DLD1 (cell line): Measurements from ENCODE around the gene TRIM41.
"Not testable (repeated sequence)": the region's sequence is repeated elsewhere in the genome, so short reads cannot be mapped to it uniquely, and the experiment has no call there.

Experiments
- in situ Hi-C: cut with HindIII; loops from 2 replicates; pipeline ENCODE4 v1.10.0; 2017; ENCODE audit warnings: low sequenced_read_pairs

The TRIM41 gene

DNA sequence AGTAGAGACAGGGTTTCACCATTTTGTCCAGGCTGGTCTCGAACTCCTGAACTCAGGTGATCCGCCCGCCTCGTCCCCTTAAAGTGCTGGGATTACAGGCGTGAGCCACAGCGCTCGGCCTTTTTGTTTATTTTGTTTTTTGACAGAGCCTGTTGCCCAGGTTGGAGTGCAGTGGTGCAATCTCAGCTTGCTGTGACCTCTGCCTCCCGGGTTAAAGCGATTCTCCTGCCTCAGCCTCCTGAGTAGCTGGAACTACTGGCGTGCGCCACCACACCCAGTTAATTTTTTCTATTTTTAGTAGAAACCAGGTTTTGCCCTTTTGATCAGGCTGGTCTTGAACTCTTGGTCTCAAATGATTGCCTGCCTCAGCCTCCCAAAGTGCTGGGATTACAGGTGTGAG lies 12.9 kb upstream of the TRIM41 start:
- in situ Hi-C loops = not testable (repeated sequence)

DNA sequence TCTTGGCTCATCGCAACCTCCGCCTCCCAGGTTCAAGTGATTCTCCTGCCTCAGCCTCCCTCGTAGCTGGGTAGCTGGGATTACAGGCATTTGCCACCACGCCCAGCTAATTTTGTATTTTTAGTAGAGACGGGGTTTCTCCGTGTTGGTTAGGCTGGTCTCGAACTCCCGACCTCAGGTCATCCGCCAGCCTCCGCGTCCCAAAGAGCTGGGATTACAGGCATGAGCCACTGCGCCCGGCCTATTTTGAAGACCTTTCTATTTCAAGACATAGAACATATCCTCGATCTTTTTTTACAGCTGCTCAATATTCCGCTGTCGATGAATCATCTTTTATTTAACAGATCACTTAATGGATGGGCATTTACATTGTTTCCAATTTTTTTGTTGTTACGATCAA lies 12.4 kb upstream of the TRIM41 start:
- in situ Hi-C loops = not testable (repeated sequence)

DNA sequence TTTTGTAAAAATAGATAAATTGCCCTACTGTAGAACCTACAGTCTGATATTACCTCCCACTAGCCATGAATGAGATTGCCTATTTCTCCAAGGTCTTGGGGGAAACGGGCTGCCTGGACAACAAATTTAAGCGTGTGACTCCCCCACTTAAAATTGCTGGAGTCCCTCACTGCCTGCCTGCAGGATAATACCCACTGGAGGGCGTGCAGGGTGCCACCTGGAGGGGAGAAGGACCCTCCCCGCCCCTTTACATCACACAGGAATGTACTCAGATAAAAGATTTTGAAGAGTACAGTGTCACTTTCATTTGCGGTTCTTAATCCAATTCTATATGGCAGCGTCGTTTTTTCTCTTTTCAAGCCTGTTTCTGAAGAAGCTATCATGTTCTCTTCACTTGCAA lies 11.9 kb upstream of the TRIM41 start:
- in situ Hi-C loops = no loop called here

- in situ Hi-C loops = no loop called here
Observed at GRCh38 chr5:181212080-181212479, 11.0 kb upstream of the TRIM41 start.

DNA sequence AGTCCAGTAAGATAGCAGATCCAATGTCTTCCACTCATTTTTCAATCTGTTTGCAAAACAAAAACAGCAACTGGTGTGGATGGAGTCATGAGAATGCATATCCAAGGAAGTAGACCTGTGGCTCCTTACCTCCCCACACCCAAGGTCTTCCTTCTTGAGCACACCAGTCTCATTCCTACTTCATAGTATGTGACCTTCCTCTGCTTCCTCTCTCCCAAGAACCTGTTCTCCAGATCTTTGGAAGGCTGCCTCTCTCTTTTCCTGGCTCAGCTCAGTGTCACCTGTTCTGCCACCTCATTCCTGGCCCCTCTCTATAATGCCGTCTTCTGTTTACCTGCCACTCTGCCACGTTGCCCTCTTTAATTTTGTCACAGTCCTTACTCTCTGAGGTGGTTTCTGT lies 10.1 kb upstream of the TRIM41 start:
- in situ Hi-C loops = no loop called here

GRCh38 chr5:181214249-181214648 lies 8.8 kb upstream of the TRIM41 start:
- in situ Hi-C loops = not testable (repeated sequence)

- in situ Hi-C loops = no loop called here
Observed at GRCh38 chr5:181215997-181216989, 6.8 kb upstream of the TRIM41 start.

DNA sequence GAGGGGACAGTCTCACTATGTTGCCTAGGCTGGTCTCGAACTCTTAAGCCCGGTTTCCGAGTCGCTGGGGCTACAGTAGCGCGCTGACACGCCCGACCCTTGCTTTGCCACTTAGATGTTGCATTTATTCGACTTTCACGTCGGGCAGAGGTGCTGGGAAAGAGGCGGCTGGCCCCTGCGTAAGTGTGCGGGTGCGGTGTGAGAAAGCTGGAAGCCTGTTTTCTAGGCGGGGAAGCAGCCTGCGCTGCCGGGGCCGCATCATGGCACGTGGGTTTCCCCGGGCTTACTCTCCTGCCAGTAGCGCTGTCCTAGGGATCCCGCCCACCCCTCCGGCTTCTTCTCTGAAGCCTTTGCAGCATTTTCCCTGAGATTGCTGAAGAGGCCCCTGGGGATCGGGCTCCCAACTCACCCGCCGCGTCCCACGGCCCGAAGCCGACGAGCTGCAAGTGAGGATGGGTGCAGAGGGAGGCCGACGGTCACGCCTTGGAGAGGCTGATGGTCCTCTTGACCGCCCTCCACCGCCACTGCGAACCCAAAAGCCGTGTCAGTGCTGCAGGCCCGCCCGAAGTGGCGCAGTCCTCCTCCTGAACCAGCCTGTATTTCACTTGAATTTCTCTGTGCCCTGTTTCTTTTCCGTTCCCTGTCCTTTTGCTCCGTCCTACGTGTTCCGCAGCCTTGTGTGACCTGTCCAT lies 5.8 kb upstream of the TRIM41 start:
- in situ Hi-C loops = no loop called here

DNA sequence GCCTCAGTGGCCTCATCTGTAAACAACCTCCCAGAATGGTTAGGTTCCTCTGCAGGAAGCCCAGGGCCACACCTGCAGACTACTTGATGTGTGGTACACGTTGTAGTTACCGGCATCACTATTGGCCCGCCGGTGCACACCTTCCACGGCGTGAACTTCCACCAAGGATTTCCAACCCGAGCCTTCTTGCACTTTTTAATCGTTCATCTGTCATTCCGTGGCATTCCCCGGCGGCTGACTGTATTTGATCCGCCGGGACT lies 5.3 kb upstream of the TRIM41 start:
- in situ Hi-C loops = no loop called here

DNA sequence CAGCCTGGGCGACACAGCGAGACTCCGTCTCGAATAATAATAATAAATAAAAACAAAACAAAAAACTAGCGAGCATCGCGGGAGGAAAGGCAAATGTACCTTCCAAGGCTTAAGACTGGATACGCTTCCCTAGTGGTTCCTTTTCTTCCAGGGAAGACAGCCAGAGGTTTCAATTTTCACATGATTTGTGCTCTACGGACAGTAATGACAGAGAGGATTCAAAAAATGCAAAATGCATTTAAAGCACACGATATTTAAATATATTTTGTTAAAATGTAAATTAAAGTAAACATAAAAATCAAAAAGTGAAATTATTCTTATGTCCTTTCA lies 4.3 kb upstream of the TRIM41 start:
- in situ Hi-C loops = no loop called here

DNA sequence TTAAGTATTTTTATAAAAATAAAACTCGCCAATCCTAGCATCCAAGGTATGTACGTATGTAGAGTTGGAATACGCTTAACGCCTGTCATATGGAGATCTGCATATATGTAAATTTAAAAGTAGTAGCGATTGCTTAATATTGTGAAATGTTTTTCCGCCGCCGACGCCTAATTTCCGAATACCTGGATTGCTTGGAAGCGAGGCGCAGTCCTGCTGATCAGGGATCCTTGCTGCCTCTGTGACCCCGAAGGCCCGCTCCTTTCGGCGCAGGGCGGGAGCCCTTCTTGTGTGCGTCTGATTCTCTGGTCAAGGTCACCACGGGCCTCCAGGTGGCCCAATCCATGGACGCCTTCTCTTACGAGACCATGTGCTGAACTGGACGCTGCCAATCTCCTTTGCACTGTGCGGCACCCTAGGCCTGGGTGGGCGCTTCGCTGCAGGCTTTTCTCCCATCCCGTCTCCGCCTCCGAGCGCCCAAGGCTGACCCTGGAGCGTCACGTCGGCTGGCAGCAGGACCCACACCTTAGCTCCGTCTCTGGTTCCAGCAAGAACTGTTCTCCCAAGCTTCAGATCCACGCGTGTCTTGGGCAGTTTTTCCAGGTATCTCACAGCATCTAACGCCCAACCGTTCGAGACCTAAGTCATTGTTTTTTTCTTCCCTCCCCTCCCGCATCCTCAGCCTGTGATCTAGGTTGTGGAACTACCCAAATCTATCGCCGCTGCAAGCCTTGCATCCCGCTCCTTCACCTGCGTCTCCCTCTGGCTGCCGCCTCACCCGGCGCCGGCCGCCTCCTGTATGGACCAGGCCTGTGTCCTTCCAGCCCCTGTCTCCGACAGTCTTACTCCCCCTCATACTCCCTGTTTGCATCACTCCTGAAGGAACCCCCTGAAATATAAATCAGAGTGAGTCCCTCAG lies 3.6 kb upstream of the TRIM41 start:
- in situ Hi-C loops = no loop called here

DNA sequence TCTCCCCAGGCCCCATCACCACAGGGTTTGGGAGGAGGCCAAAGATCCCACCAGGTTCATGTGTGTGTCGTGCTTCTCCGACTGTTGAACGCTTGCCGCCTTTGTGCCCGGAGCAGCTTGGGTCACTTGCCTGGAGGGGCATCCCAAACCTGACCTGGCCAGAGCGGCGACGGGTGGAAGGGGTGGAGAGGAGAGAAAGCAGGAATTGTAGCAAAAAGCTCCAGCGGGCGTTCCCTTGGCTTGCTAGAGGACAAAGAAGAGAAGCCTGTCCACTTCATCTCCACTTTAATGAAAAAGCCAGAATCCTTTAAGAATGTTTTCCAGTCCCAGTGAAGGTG lies 2.9 kb upstream of the TRIM41 start:
- in situ Hi-C loops = no loop called here

DNA sequence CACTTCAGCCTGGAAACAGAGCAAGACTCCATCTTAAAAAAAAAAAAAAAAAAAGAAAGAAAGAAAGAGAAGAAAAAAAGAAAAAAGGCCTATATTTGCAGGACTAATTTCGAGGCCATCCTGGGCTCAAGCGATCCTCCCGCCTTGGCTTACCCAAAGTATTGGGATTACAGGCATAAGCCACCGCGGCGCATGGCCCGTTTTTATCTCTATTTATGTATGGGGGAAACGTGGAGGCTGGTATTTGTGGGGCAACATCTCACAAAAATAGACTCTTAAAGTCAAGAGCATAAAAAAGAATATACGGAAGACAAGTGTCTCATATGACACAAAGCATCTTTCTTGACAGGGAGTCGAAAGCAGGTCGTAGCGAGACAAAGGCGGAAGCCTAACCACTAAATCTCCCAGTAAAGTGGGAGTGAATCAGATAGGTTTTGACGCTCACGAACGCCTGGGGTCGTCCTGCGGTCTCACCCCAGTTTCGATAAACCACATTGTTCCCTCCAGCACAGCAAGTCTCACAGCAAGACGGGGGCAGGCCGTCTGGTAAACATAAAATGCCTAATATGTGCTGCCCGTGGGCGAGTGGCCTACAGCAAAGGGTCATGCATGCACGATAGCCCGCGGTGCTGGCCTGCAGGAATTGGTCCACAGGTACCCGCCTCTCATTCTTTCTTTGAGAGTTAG lies 1.8 kb upstream of the TRIM41 start:
- in situ Hi-C loops = no loop called here

DNA sequence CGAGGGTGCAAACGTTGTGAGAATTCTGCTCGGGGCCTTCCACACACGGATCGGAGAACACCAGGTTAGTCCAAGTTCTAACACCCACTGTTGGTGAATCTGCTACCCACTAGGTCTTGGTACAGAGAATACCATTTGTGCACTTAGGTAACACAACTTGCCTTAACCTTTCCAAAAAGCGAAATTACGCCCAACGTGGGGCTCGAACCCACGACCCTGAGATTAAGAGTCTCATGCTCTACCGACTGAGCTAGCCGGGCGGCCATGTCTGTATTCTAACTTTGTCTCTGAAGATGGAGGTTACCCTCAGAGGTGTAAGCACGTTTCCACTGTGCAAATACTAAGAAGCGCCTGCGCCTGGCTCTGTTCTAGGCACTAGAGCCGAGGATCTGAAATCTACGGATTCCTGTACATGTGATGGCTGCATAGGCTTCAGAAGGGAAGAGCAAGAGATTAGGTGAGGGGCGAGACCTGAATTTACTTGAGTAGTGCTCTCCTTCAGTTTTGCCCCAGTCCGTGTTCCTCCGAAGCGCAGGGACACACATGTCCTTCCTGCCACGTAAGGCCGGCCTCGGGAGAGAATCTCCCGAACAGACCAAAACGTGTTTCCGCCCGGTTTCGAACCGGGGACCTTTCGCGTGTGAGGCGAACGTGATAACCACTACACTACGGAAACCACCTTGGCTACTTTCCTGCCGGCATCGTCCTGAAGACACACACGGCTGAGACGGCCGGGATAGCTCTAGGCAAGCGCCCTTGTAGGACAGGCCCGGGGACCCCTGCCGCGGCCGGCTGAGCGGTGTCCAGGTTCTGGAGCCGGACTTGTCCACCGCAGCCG lies 1.1 kb upstream of the TRIM41 start:
- in situ Hi-C loops = no loop called here

GRCh38 chr5:181222630-181223057 lies 437 bp upstream of the TRIM41 start:
- in situ Hi-C loops = no loop called here

DNA sequence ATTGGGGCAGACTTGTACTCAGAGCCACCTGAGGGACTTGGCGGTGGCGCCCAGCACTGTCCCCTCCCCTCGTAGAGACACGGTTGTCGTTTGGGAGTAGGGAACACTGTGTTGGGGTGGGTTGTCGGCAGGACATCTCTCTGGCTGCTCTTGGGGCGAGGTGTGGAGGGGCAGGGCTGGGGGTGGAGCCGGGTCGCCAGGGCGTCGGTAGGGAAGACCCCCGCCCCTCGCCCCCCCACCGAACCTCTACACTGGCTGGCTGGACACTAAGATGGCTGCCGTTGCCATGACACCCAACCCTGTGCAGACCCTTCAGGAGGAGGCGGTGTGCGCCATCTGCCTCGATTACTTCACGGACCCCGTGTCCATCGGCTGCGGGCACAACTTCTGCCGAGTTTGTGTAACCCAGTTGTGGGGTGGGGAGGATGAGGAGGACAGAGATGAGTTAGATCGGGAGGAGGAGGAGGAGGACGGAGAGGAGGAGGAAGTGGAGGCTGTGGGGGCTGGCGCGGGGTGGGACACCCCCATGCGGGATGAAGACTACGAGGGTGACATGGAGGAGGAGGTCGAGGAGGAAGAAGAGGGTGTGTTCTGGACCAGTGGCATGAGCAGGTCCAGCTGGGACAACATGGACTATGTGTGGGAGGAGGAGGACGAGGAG lies 778 bp downstream of the TRIM41 start:
- in situ Hi-C loops = no loop called here

- in situ Hi-C loops = no loop called here
Observed at GRCh38 chr5:181224390-181225229, 1.5 kb downstream of the TRIM41 start.

GRCh38 chr5:181229996-181230395 lies 6.9 kb downstream of the TRIM41 start:
- in situ Hi-C loops = no loop called here

DNA sequence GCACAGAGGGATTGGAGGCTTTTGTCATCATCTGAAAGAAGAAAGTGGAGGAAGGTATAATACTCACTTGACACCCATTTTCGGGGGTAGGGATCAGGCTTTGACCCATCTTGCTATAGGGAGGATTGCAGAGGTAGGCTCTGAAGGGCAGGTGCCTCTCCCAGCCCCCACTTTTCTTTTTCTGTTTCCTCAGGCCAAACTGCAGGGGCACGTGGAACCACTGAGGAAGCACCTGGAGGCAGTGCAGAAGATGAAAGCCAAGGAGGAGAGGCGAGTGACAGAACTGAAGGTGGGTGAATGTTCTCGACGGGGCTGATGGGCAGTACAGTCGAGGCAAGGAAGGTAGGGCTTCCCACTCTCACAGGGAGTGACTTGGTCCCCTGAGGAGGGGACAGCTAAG lies 7.5 kb downstream of the TRIM41 start:
- in situ Hi-C loops = no loop called here
